AG10803 (cell line): Measurements from ENCODE around the gene ERCC5.

Experiments used
- DNase-seq: peaks from one replicate; pipeline ENCODE4 v3.0.0; 2010; ENCODE audit warnings: low read depth
- H3K4me3 ChIP-seq: 2 replicates; pipeline ENCODE4 v1.5.1; 2011; ENCODE audit warnings: mild to moderate bottlenecking, low read length, control low read depth
- CTCF ChIP-seq: conservative IDR thresholded peaks from 2 replicates; pipeline ENCODE4 v1.5.1; 2011; ENCODE audit warnings: mild to moderate bottlenecking, low read length, control low read depth, inconsistent platforms

Gene ERCC5

GRCh38 chr13:102922184-102922583, 76.4 kb downstream of the ERCC5 start:
- TF ChIP-seq CTCF, result no peak
- H3K4me3 ChIP-seq, result no peak overlapping the region
- DNase-seq, result no peak
